ENCODE results near the gene DYNC1LI1.

The DYNC1LI1 gene

GRCh38 chr3:32570421-32571191 lies at the start of gene DYNC1LI1:
Gene DYNC1LI1 (minus strand): TSS chr3:32570858. CDS start chr3:32570770, 88 bp downstream.
- peaks cover 11% of the 10 kb centered on the region for H3K36me3 ChIP-seq (ENCODE audit: insufficient read depth, low read length)
- peak within 1 kb of the TSS; percentile 49 for H2AFZ ChIP-seq (ENCODE audit: low read depth, low read length)
- peaks cover 15% of the 10 kb centered on the region for H3K4me1 ChIP-seq (ENCODE audit: insufficient read depth, low read length)
- no peaks in the 10 kb centered on the region for H3K27me3 ChIP-seq (ENCODE audit: insufficient read depth, low read length)
- no peaks in the 10 kb centered on the region for H3K9me3 ChIP-seq (ENCODE audit: low read length)
- H3K4me3 ChIP-seq (ENCODE audit: low read length) = peak within 1 kb of the TSS; percentile 81

- Histone ChIP-seq H3K4me3 (ENCODE audit: low read length) (no peak overlapping the region), H3K36me3 (ENCODE audit: insufficient read depth, low read length) (no peaks in the 10 kb centered on the region), H2AFZ (ENCODE audit: low read depth, low read length) (no peak overlapping the region), H3K9me3 (ENCODE audit: low read length) (no peaks in the 10 kb centered on the region), H3K4me1 (ENCODE audit: insufficient read depth, low read length) (no peaks in the 10 kb centered on the region), H3K27me3 (ENCODE audit: insufficient read depth, low read length) (no peaks in the 10 kb centered on the region)
Observed at GRCh38 chr3:32619395-32619794, 48.7 kb upstream of the DYNC1LI1 start.

GRCh38 chr3:32616267-32616962 lies 45.8 kb upstream of the DYNC1LI1 start:
- H3K4me1 ChIP-seq (ENCODE audit: insufficient read depth, low read length) = no peaks in the 10 kb centered on the region
- no peaks in the 10 kb centered on the region for H3K27me3 ChIP-seq (ENCODE audit: insufficient read depth, low read length)
- no peak overlapping the region for H3K4me3 ChIP-seq (ENCODE audit: low read length)
- H3K36me3 ChIP-seq (ENCODE audit: insufficient read depth, low read length) = no peaks in the 10 kb centered on the region
- H2AFZ ChIP-seq (ENCODE audit: low read depth, low read length) = no peak overlapping the region
- no peaks in the 10 kb centered on the region for H3K9me3 ChIP-seq (ENCODE audit: low read length)

- Histone ChIP-seq H2AFZ (ENCODE audit: low read depth, low read length) (no peak overlapping the region), H3K9me3 (ENCODE audit: low read length) (no peaks in the 10 kb centered on the region), H3K36me3 (ENCODE audit: insufficient read depth, low read length) (no peaks in the 10 kb centered on the region), H3K4me1 (ENCODE audit: insufficient read depth, low read length) (no peaks in the 10 kb centered on the region), H3K4me3 (ENCODE audit: low read length) (no peak overlapping the region), H3K27me3 (ENCODE audit: insufficient read depth, low read length) (no peaks in the 10 kb centered on the region)
Observed at GRCh38 chr3:32614956-32615355, 44.3 kb upstream of the DYNC1LI1 start.

GRCh38 chr3:32613183-32613582 lies 42.5 kb upstream of the DYNC1LI1 start:
- H3K9me3 ChIP-seq (ENCODE audit: low read length) = no peaks in the 10 kb centered on the region
- no peaks in the 10 kb centered on the region for H3K4me1 ChIP-seq (ENCODE audit: insufficient read depth, low read length)
- no peaks in the 10 kb centered on the region for H3K27me3 ChIP-seq (ENCODE audit: insufficient read depth, low read length)
- H3K36me3 ChIP-seq (ENCODE audit: insufficient read depth, low read length) = no peaks in the 10 kb centered on the region
- no peak overlapping the region for H3K4me3 ChIP-seq (ENCODE audit: low read length)
- H2AFZ ChIP-seq (ENCODE audit: low read depth, low read length) = no peak overlapping the region

- no peaks in the 10 kb centered on the region for H3K36me3 ChIP-seq (ENCODE audit: insufficient read depth, low read length)
- no peaks in the 10 kb centered on the region for H3K27me3 ChIP-seq (ENCODE audit: insufficient read depth, low read length)
- no peaks in the 10 kb centered on the region for H3K9me3 ChIP-seq (ENCODE audit: low read length)
- H3K4me1 ChIP-seq (ENCODE audit: insufficient read depth, low read length) = no peaks in the 10 kb centered on the region
- H2AFZ ChIP-seq (ENCODE audit: low read depth, low read length) = no peak overlapping the region
- no peak overlapping the region for H3K4me3 ChIP-seq (ENCODE audit: low read length)
Observed at GRCh38 chr3:32612547-32612946, 41.9 kb upstream of the DYNC1LI1 start.

- Histone ChIP-seq H3K9me3 (ENCODE audit: low read length) (no peaks in the 10 kb centered on the region), H3K36me3 (ENCODE audit: insufficient read depth, low read length) (no peaks in the 10 kb centered on the region), H3K27me3 (ENCODE audit: insufficient read depth, low read length) (no peaks in the 10 kb centered on the region), H3K4me3 (ENCODE audit: low read length) (no peak overlapping the region), H2AFZ (ENCODE audit: low read depth, low read length) (no peak overlapping the region), H3K4me1 (ENCODE audit: insufficient read depth, low read length) (no peaks in the 10 kb centered on the region)
Observed at GRCh38 chr3:32607522-32607921, 36.9 kb upstream of the DYNC1LI1 start.

GRCh38 chr3:32606960-32607359 lies 36.3 kb upstream of the DYNC1LI1 start:
- H3K4me3 ChIP-seq (ENCODE audit: low read length) = no peak overlapping the region
- H3K4me1 ChIP-seq (ENCODE audit: insufficient read depth, low read length) = peaks cover 3% of the 10 kb centered on the region
- no peaks in the 10 kb centered on the region for H3K36me3 ChIP-seq (ENCODE audit: insufficient read depth, low read length)
- no peaks in the 10 kb centered on the region for H3K9me3 ChIP-seq (ENCODE audit: low read length)
- H2AFZ ChIP-seq (ENCODE audit: low read depth, low read length) = no peak overlapping the region
- H3K27me3 ChIP-seq (ENCODE audit: insufficient read depth, low read length) = no peaks in the 10 kb centered on the region

- Histone ChIP-seq H3K4me1 (ENCODE audit: insufficient read depth, low read length) (peaks cover 9% of the 10 kb centered on the region), H3K9me3 (ENCODE audit: low read length) (no peaks in the 10 kb centered on the region), H3K36me3 (ENCODE audit: insufficient read depth, low read length) (no peaks in the 10 kb centered on the region), H3K4me3 (ENCODE audit: low read length) (no peak overlapping the region), H3K27me3 (ENCODE audit: insufficient read depth, low read length) (no peaks in the 10 kb centered on the region), H2AFZ (ENCODE audit: low read depth, low read length) (no peak overlapping the region)
Observed at GRCh38 chr3:32606277-32606676, 35.6 kb upstream of the DYNC1LI1 start.

GRCh38 chr3:32603064-32603463 lies 32.4 kb upstream of the DYNC1LI1 start:
- H3K4me1 ChIP-seq (ENCODE audit: insufficient read depth, low read length) = peaks cover 9% of the 10 kb centered on the region
- no peaks in the 10 kb centered on the region for H3K9me3 ChIP-seq (ENCODE audit: low read length)
- H3K27me3 ChIP-seq (ENCODE audit: insufficient read depth, low read length) = no peaks in the 10 kb centered on the region
- H3K36me3 ChIP-seq (ENCODE audit: insufficient read depth, low read length) = no peaks in the 10 kb centered on the region
- no peak overlapping the region for H3K4me3 ChIP-seq (ENCODE audit: low read length)
- H2AFZ ChIP-seq (ENCODE audit: low read depth, low read length) = no peak overlapping the region

- Histone ChIP-seq H2AFZ (ENCODE audit: low read depth, low read length) (no peak overlapping the region), H3K4me1 (ENCODE audit: insufficient read depth, low read length) (peaks cover 9% of the 10 kb centered on the region), H3K27me3 (ENCODE audit: insufficient read depth, low read length) (no peaks in the 10 kb centered on the region), H3K36me3 (ENCODE audit: insufficient read depth, low read length) (no peaks in the 10 kb centered on the region), H3K4me3 (ENCODE audit: low read length) (no peak overlapping the region), H3K9me3 (ENCODE audit: low read length) (no peaks in the 10 kb centered on the region)
Observed at GRCh38 chr3:32602206-32602605, 31.5 kb upstream of the DYNC1LI1 start.

GRCh38 chr3:32601722-32602121 lies 31.1 kb upstream of the DYNC1LI1 start:
- Histone ChIP-seq H3K27me3 (ENCODE audit: insufficient read depth, low read length) (no peaks in the 10 kb centered on the region), H3K4me1 (ENCODE audit: insufficient read depth, low read length) (peaks cover 9% of the 10 kb centered on the region), H2AFZ (ENCODE audit: low read depth, low read length) (no peak overlapping the region), H3K9me3 (ENCODE audit: low read length) (no peaks in the 10 kb centered on the region), H3K4me3 (ENCODE audit: low read length) (no peak overlapping the region), H3K36me3 (ENCODE audit: insufficient read depth, low read length) (no peaks in the 10 kb centered on the region)

GRCh38 chr3:32597656-32598055 lies 27.0 kb upstream of the DYNC1LI1 start:
- no peak overlapping the region for H2AFZ ChIP-seq (ENCODE audit: low read depth, low read length)
- no peaks in the 10 kb centered on the region for H3K36me3 ChIP-seq (ENCODE audit: insufficient read depth, low read length)
- H3K27me3 ChIP-seq (ENCODE audit: insufficient read depth, low read length) = no peaks in the 10 kb centered on the region
- no peaks in the 10 kb centered on the region for H3K9me3 ChIP-seq (ENCODE audit: low read length)
- no peak overlapping the region for H3K4me3 ChIP-seq (ENCODE audit: low read length)
- peaks cover 22% of the 10 kb centered on the region for H3K4me1 ChIP-seq (ENCODE audit: insufficient read depth, low read length)
